Ovary (tissue), 9 donors: Measurements from ENCODE around the gene ZNF385C. TPM values are rescaled to one million over a fixed set of nuclear protein-coding genes. Genes with fewer than 3 reads are reported as not detected.

Experiments used
- DNase-seq, 5 donors: peaks; one replicate each; pipeline ENCODE4 v3.0.0-alpha.2; 2019 to 2020
- H3K27ac ChIP-seq, 2 donors: fragments of 200-600 bp; one replicate each; pipeline versions ENCODE4 v1.5.1 to v1.8.0; 2019 to 2022
- H3K27me3 ChIP-seq: fragments of 200-600 bp; one replicate; pipeline ENCODE4 v1.8.0; 2022
- H3K36me3 ChIP-seq: fragments of 200-600 bp; sonication (generic); one replicate; pipeline ENCODE4 v1.5.1; 2019
- H3K4me1 ChIP-seq: one replicate; pipeline ENCODE4 v1.8.1; 2013; ENCODE audit warnings: mild to moderate bottlenecking, moderate library complexity; ENCODE audit not compliant: insufficient read depth
- H3K4me3 ChIP-seq: fragments of 200-600 bp; sonication (generic); one replicate; pipeline ENCODE4 v1.5.1; 2017
- H3K9me3 ChIP-seq, 2 donors: fragments of 200-600 bp in 1 of 2; sonication (generic) in 1 of 2; one replicate each; pipeline versions ENCODE4 v1.5.1 to v1.8.1; 2013 to 2019; ENCODE audit warnings: mild to moderate bottlenecking in 1 of 2, moderate library complexity in 1 of 2
- EP300 ChIP-seq: sonication (generic); formaldehyde crosslinking; IDR thresholded peaks from one replicate; pipeline ENCODE4 v1.6.1; 2017; ENCODE audit warnings: antibody characterized with exemption
- POLR2A ChIP-seq: fragments of 450-650 bp; IDR thresholded peaks from one replicate; pipeline ENCODE4 v1.6.1; 2017; ENCODE audit warnings: antibody characterized with exemption, mild to moderate bottlenecking, moderate library complexity
- WGBS, 3 donors: extraction: QIAGEN DNeasy Blood & Tissue Kit in 1 of 3; methylation state at CpG; one replicate each; pipeline versions ENCODE4 v1.1.5 to v1.1.7; 2013 to 2017; 5-methylcytosine and 5-hydroxymethylcytosine counted together
- intact Hi-C, 4 donors: fragments of 100-400 bp; cut with DNase I; formaldehyde crosslinking; loops; one replicate each; pipeline versions ENCODE4 v1.11.0 to v1.15.1; 2022 to 2023
- polyA plus RNA-seq, 2 donors: library from polyadenylated mRNA; stranded (reverse); fragments of 200-250 nt in 1 of 2; fragments of 350-450 nt in 1 of 2; fragmentation: Illumina TruSeq in 1 of 2; extraction: RNeasy Lipid Tissue Mini Kit (QIAGEN cat#74804) in 1 of 2; gene quantifications; one replicate each; pipeline ENCODE4 v1.2.3, GENCODE V29; 2013 to 2014
- total RNA-seq, 7 donors: library from RNA; depleted of rRNA in 2 of 7; stranded (reverse); fragments of >200 nt in 2 of 7; fragmentation: NEBNext Ultra II Directional in 3 of 7; extraction: Animal tissue kit (Norgen Biotek cat#: 25700) in 3 of 7; gene quantifications; one replicate each; pipeline versions ENCODE4 v1.1.0 to v1.2.4, GENCODE V29; 2016 to 2023
- TF ChIP-seq, protein P1 (sequence below), 3 donors: fragments of 450-650 bp in 2 of 3; fragments of 200-600 bp in 1 of 3; IDR thresholded peaks; one replicate each; pipeline versions ENCODE4 v1.5.1 to v1.8.0; 2016 to 2022; ENCODE audit warnings: antibody characterized with exemption in 3 of 3, mild to moderate bottlenecking in 1 of 3
- donor health status: DM: no; HTN: no; CAD: no; lungs with moderate emphysema.
- donor health status: DM: no; HTN: no; CAD: no.
- donor health status: Bipolar disorder and iron deficiency.
- donor health status: DM: yes; HTN: yes; CAD: no.
- donor health status: DM: no; HTN: no; CAD: no.
- donor health status: DM: yes; HTN: yes; CAD: no.

Gene ZNF385C
- total and polyA plus RNA-seq, 9 donors, result 0.36 to 3.0 (median 1.7) TPM

DNA sequence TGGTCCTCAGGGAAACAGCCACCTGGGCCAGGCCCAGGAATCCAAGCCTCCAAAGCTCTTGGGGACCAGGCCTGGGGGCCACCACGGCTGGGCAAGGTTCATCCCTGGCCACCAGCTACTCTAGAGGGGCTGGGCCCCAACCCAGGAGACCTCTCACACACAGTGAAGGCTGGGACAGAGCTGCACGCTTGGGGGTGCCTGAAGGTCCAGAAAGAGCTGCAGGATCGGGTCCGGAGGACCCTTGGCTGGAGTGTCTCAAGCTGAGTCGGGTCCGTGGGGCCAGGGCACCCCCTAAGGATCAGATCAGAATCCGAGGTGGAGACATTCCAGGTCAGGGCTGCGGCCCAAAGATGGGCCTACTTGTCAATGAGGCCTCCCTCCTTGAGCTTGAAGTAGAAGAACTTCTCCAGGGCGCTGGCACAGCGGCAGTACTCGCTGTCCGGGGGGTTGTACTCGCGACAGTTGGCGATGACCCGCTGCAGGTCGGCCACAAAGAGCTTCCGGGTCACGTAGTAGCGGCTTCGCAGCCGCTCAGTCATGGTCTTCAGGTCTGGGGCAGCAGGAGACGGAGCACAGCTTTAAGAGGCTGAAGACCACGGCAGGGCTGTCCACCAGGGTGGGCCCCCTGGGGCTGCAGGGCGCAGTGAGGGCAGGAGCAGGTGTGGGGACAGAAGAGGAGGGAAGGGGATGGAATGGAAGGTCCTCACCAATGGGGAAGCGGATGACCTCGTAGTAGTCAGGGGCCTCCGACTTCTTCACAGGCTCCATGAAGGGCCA, 15.2 kb upstream of the ZNF385C start:
- TF ChIP-seq, protein P1, sequence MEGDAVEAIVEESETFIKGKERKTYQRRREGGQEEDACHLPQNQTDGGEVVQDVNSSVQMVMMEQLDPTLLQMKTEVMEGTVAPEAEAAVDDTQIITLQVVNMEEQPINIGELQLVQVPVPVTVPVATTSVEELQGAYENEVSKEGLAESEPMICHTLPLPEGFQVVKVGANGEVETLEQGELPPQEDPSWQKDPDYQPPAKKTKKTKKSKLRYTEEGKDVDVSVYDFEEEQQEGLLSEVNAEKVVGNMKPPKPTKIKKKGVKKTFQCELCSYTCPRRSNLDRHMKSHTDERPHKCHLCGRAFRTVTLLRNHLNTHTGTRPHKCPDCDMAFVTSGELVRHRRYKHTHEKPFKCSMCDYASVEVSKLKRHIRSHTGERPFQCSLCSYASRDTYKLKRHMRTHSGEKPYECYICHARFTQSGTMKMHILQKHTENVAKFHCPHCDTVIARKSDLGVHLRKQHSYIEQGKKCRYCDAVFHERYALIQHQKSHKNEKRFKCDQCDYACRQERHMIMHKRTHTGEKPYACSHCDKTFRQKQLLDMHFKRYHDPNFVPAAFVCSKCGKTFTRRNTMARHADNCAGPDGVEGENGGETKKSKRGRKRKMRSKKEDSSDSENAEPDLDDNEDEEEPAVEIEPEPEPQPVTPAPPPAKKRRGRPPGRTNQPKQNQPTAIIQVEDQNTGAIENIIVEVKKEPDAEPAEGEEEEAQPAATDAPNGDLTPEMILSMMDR (IDR thresholded peaks at IDR 0.05), result no peak
- TF ChIP-seq EP300, result no peak
- no peak for TF ChIP-seq POLR2A
- H3K9me3 ChIP-seq, result no peaks in the 10 kb centered on the region
- intact Hi-C loops, result loop anchor here in 3 of 4 donors (5.0 to 10.0 kb wide), 4 partner anchors 41 to 149 kb away; partner anchors contain the start of gene CNP (in 1 of the 3)
- 77 to 85% (median 79%) methylated on average over 27 to 28 of the region's 28 CpGs for WGBS, 3 donors
- H3K36me3 ChIP-seq, result no peaks in the 10 kb centered on the region
- peaks cover 10% of the 10 kb centered on the region for H3K4me1 ChIP-seq
- no peak overlapping the region for H3K4me3 ChIP-seq
- H3K27me3 ChIP-seq, result no peaks in the 10 kb centered on the region
- DNase-seq, result no peak
- H3K27ac ChIP-seq, result peak overlapping the region; percentile 72 to 88

DNA sequence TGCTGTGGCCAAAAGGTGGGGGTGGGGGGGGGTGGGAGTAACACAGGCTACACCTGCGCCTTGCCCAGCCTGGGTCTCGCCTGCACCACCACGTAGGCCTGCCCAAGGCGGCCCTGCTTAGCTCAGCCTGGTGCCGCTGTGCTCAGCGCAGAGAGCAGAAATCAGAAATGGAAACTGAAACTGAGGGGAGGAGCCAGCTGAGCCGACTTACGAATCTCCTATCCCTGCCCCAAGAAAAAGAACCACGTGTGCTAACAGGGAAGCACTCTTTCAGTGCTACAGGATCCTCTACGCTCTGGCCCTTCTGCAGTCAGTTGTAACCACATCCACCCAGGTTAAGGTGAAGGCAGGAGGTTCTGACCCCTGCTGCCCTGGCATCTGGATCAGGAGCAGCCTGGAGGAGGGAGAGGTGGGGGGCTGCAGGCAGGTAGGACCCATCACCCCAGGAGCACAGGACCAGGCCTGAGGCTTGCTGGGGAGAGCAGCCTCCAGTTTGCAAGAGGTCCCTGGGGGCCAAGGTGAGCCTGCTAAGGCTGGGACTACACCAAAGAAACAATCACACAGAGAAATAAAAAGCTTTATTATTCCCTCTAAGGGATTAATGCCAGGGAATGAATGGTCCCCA, 14.4 kb upstream of the ZNF385C start, which contains the start of gene DHX58:
Gene DHX58, minus strand, starts transcription at position 163 of the 625 bp plus-strand sequence. CDS start 822 bp downstream, outside the sequence.
- peak within 1 kb of the TSS; percentile 72 to 88 for H3K27ac ChIP-seq
- peak within 1 kb of the TSS; percentile 55 for H3K4me3 ChIP-seq
- peaks cover 10% of the 10 kb centered on the region for H3K4me1 ChIP-seq
- intact Hi-C loops, result loop anchor here in 3 of 4 donors (5.0 to 10.0 kb wide), 4 partner anchors 40 to 148 kb away; partner anchors contain the start of gene CNP (in 1 of the 3)
- H3K27me3 ChIP-seq, result no peaks in the 10 kb centered on the region
- 0 to 1% (median 1%) methylated on average over 10 of the region's 10 CpGs for WGBS, 3 donors
- DNase-seq, result peak; percentile 72 to 81 (median 78)
- H3K9me3 ChIP-seq, result no peaks in the 10 kb centered on the region
- no peak for TF ChIP-seq EP300
- TF ChIP-seq, protein P1 (IDR thresholded peaks at IDR 0.05), result no peak
- peak; percentile 70 for TF ChIP-seq POLR2A
- no peaks in the 10 kb centered on the region for H3K36me3 ChIP-seq

DNA sequence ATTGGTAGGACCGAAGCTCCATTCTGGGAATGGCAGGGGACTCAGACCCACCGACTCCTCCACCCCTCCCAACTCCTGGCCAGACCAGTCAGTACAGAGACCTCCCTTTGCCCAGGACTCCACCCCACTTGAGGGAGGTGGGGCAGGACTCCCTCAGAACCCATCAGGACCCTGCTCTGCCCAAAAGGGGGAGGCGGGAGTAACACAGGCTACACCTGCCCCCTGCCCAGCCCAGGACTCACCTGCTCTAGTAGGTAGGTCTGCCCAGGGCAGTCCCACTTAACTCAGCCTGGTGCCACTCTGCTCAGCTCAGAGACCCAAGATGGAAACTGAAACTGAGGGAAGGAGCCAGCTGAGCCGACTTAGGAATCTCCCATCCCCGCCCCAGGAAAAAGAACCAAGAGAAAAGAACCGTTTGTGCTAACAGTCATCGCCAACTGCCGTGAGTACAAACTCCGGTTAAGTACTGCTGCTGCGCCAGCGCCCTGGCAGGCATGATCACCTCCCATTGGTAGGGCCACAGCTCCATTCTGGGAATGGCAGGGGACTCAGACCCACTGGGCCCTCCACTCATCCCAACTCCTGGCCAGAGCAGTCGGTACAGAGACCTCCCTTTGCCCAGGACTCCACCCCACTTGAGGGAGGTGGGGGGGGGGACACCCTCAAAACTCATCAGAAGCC, 13.7 kb upstream of the ZNF385C start:
- Histone ChIP-seq H3K36me3 (no peaks in the 10 kb centered on the region), H3K4me3 (peak overlapping the region; percentile 55), H3K9me3 (no peaks in the 10 kb centered on the region), H3K27ac (peak overlapping the region; percentile 72 to 88), H3K27me3 (no peaks in the 10 kb centered on the region), H3K4me1 (peaks cover 10% of the 10 kb centered on the region)
- 1 to 4% (median 2%) methylated on average over 12 of the region's 12 CpGs for WGBS, 3 donors
- intact Hi-C loops, result loop anchor here in 3 of 4 donors (5.0 to 10.0 kb wide), 4 partner anchors 40 to 147 kb away; partner anchors contain the start of gene CNP (in 1 of the 3)
- TF ChIP-seq POLR2A, result no peak
- no peak for TF ChIP-seq EP300
- TF ChIP-seq, protein P1 (IDR thresholded peaks at IDR 0.05), result no peak
- DNase-seq, result peak in 3 of 5 donors; percentile 51 to 58 (median 56)

DNA sequence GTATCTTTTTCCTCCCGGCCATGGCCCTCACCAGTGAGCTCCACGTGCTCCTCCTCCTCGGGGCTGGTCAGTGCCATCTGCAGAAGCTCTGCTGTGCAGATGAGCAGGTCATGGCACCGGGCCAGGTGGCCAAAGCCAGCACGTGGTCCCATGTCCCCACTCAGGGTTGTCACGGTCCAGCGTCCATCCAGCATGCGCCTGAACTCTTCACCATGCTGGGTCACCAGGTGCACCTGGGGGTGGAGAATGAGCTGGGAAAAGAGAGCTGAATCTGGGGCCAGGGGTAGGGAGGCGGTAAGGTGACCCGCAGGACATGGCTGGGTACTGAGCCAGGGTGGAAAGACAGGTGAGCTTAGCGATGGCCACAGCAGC, 13.0 kb upstream of the ZNF385C start:
- Histone ChIP-seq H3K9me3 (no peaks in the 10 kb centered on the region), H3K27me3 (no peaks in the 10 kb centered on the region), H3K36me3 (no peaks in the 10 kb centered on the region), H3K4me1 (peaks cover 10% of the 10 kb centered on the region), H3K4me3 (no peak overlapping the region), H3K27ac (peak overlapping the region; percentile 72 to 88)
- DNase-seq, result peak in 1 of 5 donors; percentile 62
- 68 to 80% (median 71%) methylated on average over 11 of the region's 11 CpGs for WGBS, 3 donors
- no peak for TF ChIP-seq POLR2A
- no peak for TF ChIP-seq EP300
- TF ChIP-seq, protein P1 (IDR thresholded peaks at IDR 0.05), result no peak
- intact Hi-C loops, result loop anchor here in 3 of 4 donors (5.0 to 10.0 kb wide), 4 partner anchors 39 to 146 kb away; partner anchors contain the start of gene CNP (in 1 of the 3)
